ENCODE results near the gene SEMA3D.

The SEMA3D gene

GRCh38 chr7:85074016-85074415, 112.8 kb downstream of the SEMA3D start:
- Histone ChIP-seq H3K4me3 (ENCODE audit: low read depth in 1 of 2, low read length in 2 of 2) (no peak overlapping the region), H3K27me3 (ENCODE audit: control insufficient read depth in 1 of 2, insufficient read depth in 2 of 2, low read length in 2 of 2) (no peaks in the 10 kb centered on the region), H3K4me1 (ENCODE audit: insufficient read depth, low read length) (no peaks in the 10 kb centered on the region), H3K36me3 (ENCODE audit: insufficient read depth, low read length) (no peaks in the 10 kb centered on the region), H3K27ac (ENCODE audit: low read depth, low read length) (no peak overlapping the region), H3K9ac (ENCODE audit: low read length) (no peak overlapping the region), H3K9me3 (ENCODE audit: low read length) (no peaks in the 10 kb centered on the region)

GRCh38 chr7:85070967-85071628, 115.8 kb downstream of the SEMA3D start:
- Histone ChIP-seq H3K9ac (ENCODE audit: low read length) (no peak overlapping the region), H3K9me3 (ENCODE audit: low read length) (no peaks in the 10 kb centered on the region), H3K4me3 (ENCODE audit: low read depth in 1 of 2, low read length in 2 of 2) (no peak overlapping the region), H3K36me3 (ENCODE audit: insufficient read depth, low read length) (no peaks in the 10 kb centered on the region), H3K27me3 (ENCODE audit: control insufficient read depth in 1 of 2, insufficient read depth in 2 of 2, low read length in 2 of 2) (no peaks in the 10 kb centered on the region), H3K4me1 (ENCODE audit: insufficient read depth, low read length) (peaks cover 1% of the 10 kb centered on the region), H3K27ac (ENCODE audit: low read depth, low read length) (no peak overlapping the region)

GRCh38 chr7:85068799-85069198, 118.1 kb downstream of the SEMA3D start:
- H3K9me3 ChIP-seq (ENCODE audit: low read length): no peaks in the 10 kb centered on the region
- no peak overlapping the region for H3K27ac ChIP-seq (ENCODE audit: low read depth, low read length)
- no peaks in the 10 kb centered on the region for H3K27me3 ChIP-seq (ENCODE audit: control insufficient read depth in 1 of 2, insufficient read depth in 2 of 2, low read length in 2 of 2)
- peaks cover 10% of the 10 kb centered on the region for H3K4me1 ChIP-seq (ENCODE audit: insufficient read depth, low read length)
- H3K9ac ChIP-seq (ENCODE audit: low read length): no peak overlapping the region
- no peaks in the 10 kb centered on the region for H3K36me3 ChIP-seq (ENCODE audit: insufficient read depth, low read length)
- no peak overlapping the region for H3K4me3 ChIP-seq (ENCODE audit: low read depth in 1 of 2, low read length in 2 of 2)

GRCh38 chr7:85067371-85067770, 119.5 kb downstream of the SEMA3D start:
- H3K4me3 ChIP-seq (ENCODE audit: low read depth in 1 of 2, low read length in 2 of 2): no peak overlapping the region
- no peak overlapping the region for H3K9ac ChIP-seq (ENCODE audit: low read length)
- H3K27ac ChIP-seq (ENCODE audit: low read depth, low read length): no peak overlapping the region
- H3K27me3 ChIP-seq (ENCODE audit: control insufficient read depth in 1 of 2, insufficient read depth in 2 of 2, low read length in 2 of 2): no peaks in the 10 kb centered on the region
- H3K4me1 ChIP-seq (ENCODE audit: insufficient read depth, low read length): peaks cover 10% of the 10 kb centered on the region
- no peaks in the 10 kb centered on the region for H3K9me3 ChIP-seq (ENCODE audit: low read length)
- H3K36me3 ChIP-seq (ENCODE audit: insufficient read depth, low read length): no peaks in the 10 kb centered on the region

GRCh38 chr7:85065888-85066485, 120.9 kb downstream of the SEMA3D start:
- H3K4me3 ChIP-seq (ENCODE audit: low read depth in 1 of 2, low read length in 2 of 2): no peak overlapping the region
- peaks cover 10% of the 10 kb centered on the region for H3K4me1 ChIP-seq (ENCODE audit: insufficient read depth, low read length)
- no peak overlapping the region for H3K9ac ChIP-seq (ENCODE audit: low read length)
- no peaks in the 10 kb centered on the region for H3K36me3 ChIP-seq (ENCODE audit: insufficient read depth, low read length)
- no peaks in the 10 kb centered on the region for H3K27me3 ChIP-seq (ENCODE audit: control insufficient read depth in 1 of 2, insufficient read depth in 2 of 2, low read length in 2 of 2)
- H3K27ac ChIP-seq (ENCODE audit: low read depth, low read length): no peak overlapping the region
- H3K9me3 ChIP-seq (ENCODE audit: low read length): no peaks in the 10 kb centered on the region

- no peak overlapping the region for H3K9ac ChIP-seq (ENCODE audit: low read length)
- H3K9me3 ChIP-seq (ENCODE audit: low read length): no peaks in the 10 kb centered on the region
- H3K27me3 ChIP-seq (ENCODE audit: control insufficient read depth in 1 of 2, insufficient read depth in 2 of 2, low read length in 2 of 2): no peaks in the 10 kb centered on the region
- H3K36me3 ChIP-seq (ENCODE audit: insufficient read depth, low read length): no peaks in the 10 kb centered on the region
- no peak overlapping the region for H3K27ac ChIP-seq (ENCODE audit: low read depth, low read length)
- H3K4me1 ChIP-seq (ENCODE audit: insufficient read depth, low read length): peaks cover 10% of the 10 kb centered on the region
- no peak overlapping the region for H3K4me3 ChIP-seq (ENCODE audit: low read depth in 1 of 2, low read length in 2 of 2)
Observed at GRCh38 chr7:85065306-85065705, 121.5 kb downstream of the SEMA3D start.

GRCh38 chr7:85062651-85063050, 124.2 kb downstream of the SEMA3D start:
- no peak overlapping the region for H3K4me3 ChIP-seq (ENCODE audit: low read depth in 1 of 2, low read length in 2 of 2)
- H3K9ac ChIP-seq (ENCODE audit: low read length): no peak overlapping the region
- H3K27ac ChIP-seq (ENCODE audit: low read depth, low read length): no peak overlapping the region
- H3K9me3 ChIP-seq (ENCODE audit: low read length): no peaks in the 10 kb centered on the region
- H3K4me1 ChIP-seq (ENCODE audit: insufficient read depth, low read length): peaks cover 10% of the 10 kb centered on the region
- no peaks in the 10 kb centered on the region for H3K36me3 ChIP-seq (ENCODE audit: insufficient read depth, low read length)
- no peaks in the 10 kb centered on the region for H3K27me3 ChIP-seq (ENCODE audit: control insufficient read depth in 1 of 2, insufficient read depth in 2 of 2, low read length in 2 of 2)

- H3K4me1 ChIP-seq (ENCODE audit: insufficient read depth, low read length): peaks cover 10% of the 10 kb centered on the region
Observed at GRCh38 chr7:85061456-85061855, 125.4 kb downstream of the SEMA3D start.

GRCh38 chr7:85060696-85061095, 126.2 kb downstream of the SEMA3D start:
- H3K4me3 ChIP-seq (ENCODE audit: low read depth in 1 of 2, low read length in 2 of 2): no peak overlapping the region
- no peaks in the 10 kb centered on the region for H3K9me3 ChIP-seq (ENCODE audit: low read length)
- no peaks in the 10 kb centered on the region for H3K27me3 ChIP-seq (ENCODE audit: control insufficient read depth in 1 of 2, insufficient read depth in 2 of 2, low read length in 2 of 2)
- H3K4me1 ChIP-seq (ENCODE audit: insufficient read depth, low read length): peaks cover 5% of the 10 kb centered on the region
- H3K9ac ChIP-seq (ENCODE audit: low read length): no peak overlapping the region
- no peak overlapping the region for H3K27ac ChIP-seq (ENCODE audit: low read depth, low read length)
- no peaks in the 10 kb centered on the region for H3K36me3 ChIP-seq (ENCODE audit: insufficient read depth, low read length)

More at GRCh38 chr7:85061456-85061855, 125.4 kb downstream of the SEMA3D start:
- Histone ChIP-seq H3K27me3 (ENCODE audit: control insufficient read depth in 1 of 2, insufficient read depth in 2 of 2, low read length in 2 of 2) (no peaks in the 10 kb centered on the region), H3K36me3 (ENCODE audit: insufficient read depth, low read length) (no peaks in the 10 kb centered on the region), H3K4me3 (ENCODE audit: low read depth in 1 of 2, low read length in 2 of 2) (no peak overlapping the region), H3K9me3 (ENCODE audit: low read length) (no peaks in the 10 kb centered on the region), H3K27ac (ENCODE audit: low read depth, low read length) (no peak overlapping the region), H3K9ac (ENCODE audit: low read length) (no peak overlapping the region)

- Histone ChIP-seq H3K27ac (ENCODE audit: low read depth, low read length) (no peak overlapping the region), H3K4me1 (ENCODE audit: insufficient read depth, low read length) (no peaks in the 10 kb centered on the region), H3K9ac (ENCODE audit: low read length) (no peak overlapping the region), H3K4me3 (ENCODE audit: low read depth in 1 of 2, low read length in 2 of 2) (no peak overlapping the region), H3K9me3 (ENCODE audit: low read length) (no peaks in the 10 kb centered on the region), H3K27me3 (ENCODE audit: control insufficient read depth in 1 of 2, insufficient read depth in 2 of 2, low read length in 2 of 2) (no peaks in the 10 kb centered on the region), H3K36me3 (ENCODE audit: insufficient read depth, low read length) (no peaks in the 10 kb centered on the region)
Observed at GRCh38 chr7:85055906-85056305, 130.9 kb downstream of the SEMA3D start.

- no peaks in the 10 kb centered on the region for H3K36me3 ChIP-seq (ENCODE audit: insufficient read depth, low read length)
- no peak overlapping the region for H3K9ac ChIP-seq (ENCODE audit: low read length)
- no peak overlapping the region for H3K27ac ChIP-seq (ENCODE audit: low read depth, low read length)
- no peak overlapping the region for H3K4me3 ChIP-seq (ENCODE audit: low read depth in 1 of 2, low read length in 2 of 2)
- no peaks in the 10 kb centered on the region for H3K27me3 ChIP-seq (ENCODE audit: control insufficient read depth in 1 of 2, insufficient read depth in 2 of 2, low read length in 2 of 2)
- H3K4me1 ChIP-seq (ENCODE audit: insufficient read depth, low read length): no peaks in the 10 kb centered on the region
- no peaks in the 10 kb centered on the region for H3K9me3 ChIP-seq (ENCODE audit: low read length)
Observed at GRCh38 chr7:85055196-85055595, 131.7 kb downstream of the SEMA3D start.

- Histone ChIP-seq H3K27ac (ENCODE audit: low read depth, low read length) (no peak overlapping the region), H3K4me3 (ENCODE audit: low read depth in 1 of 2, low read length in 2 of 2) (no peak overlapping the region), H3K9me3 (ENCODE audit: low read length) (no peaks in the 10 kb centered on the region), H3K4me1 (ENCODE audit: insufficient read depth, low read length) (no peaks in the 10 kb centered on the region), H3K36me3 (ENCODE audit: insufficient read depth, low read length) (no peaks in the 10 kb centered on the region), H3K27me3 (ENCODE audit: control insufficient read depth in 1 of 2, insufficient read depth in 2 of 2, low read length in 2 of 2) (no peaks in the 10 kb centered on the region), H3K9ac (ENCODE audit: low read length) (no peak overlapping the region)
Observed at GRCh38 chr7:85054306-85054705, 132.6 kb downstream of the SEMA3D start.
